Stimulated activated effector memory CD8-positive, alpha-beta T cell treated with anti-CD3 and anti-CD28 coated beads, Interleukin-12 subunit alpha, Interleukin-12 subunit beta, amount 100 ng/mL, for 72 hours (primary cell): Measurements from ENCODE around the gene DTNA.
"Not testable (repeated sequence)": the region's sequence is repeated elsewhere in the genome, so short reads cannot be mapped to it uniquely, and the experiment has no call there.

ENCODE experiments used
- ATAC-seq: fragments of 150-1000 bp; cut with Tn5 transposase; 2 replicates; pipeline ENCODE4 v1.10.0; 2021
- DNase-seq, 2 donors: peaks; one replicate each; pipeline ENCODE4 v3.0.0; 2021 to 2022; ENCODE audit warnings: low spot score in 2 of 2
- H3K27ac Mint-ChIP-seq: one replicate; pipeline ENCODE4 v1.8.0; 2022; ENCODE audit warnings: mild to moderate bottlenecking, mixed read lengths
- H3K36me3 Mint-ChIP-seq: one replicate; pipeline ENCODE4 v1.8.0; 2022; ENCODE audit warnings: mild to moderate bottlenecking, mixed read lengths
- H3K4me1 Mint-ChIP-seq: one replicate; pipeline ENCODE4 v1.8.0; 2022; ENCODE audit warnings: mixed read lengths
- H3K4me3 Mint-ChIP-seq: one replicate; pipeline ENCODE4 v1.8.0; 2022; ENCODE audit warnings: mild to moderate bottlenecking, mixed read lengths
- H3K9me3 Mint-ChIP-seq: one replicate; pipeline ENCODE4 v1.8.0; 2022; ENCODE audit warnings: mixed read lengths

DTNA gene

GRCh38 chr18:34709750-34710441, at the start of gene DTNA:
TSS of gene DTNA (plus strand) at chr18:34710298. CDS start at chr18:34755977, 45,679 bp downstream.
- H3K4me1 Mint-ChIP-seq = no peaks in the 10 kb centered on the region
- H3K27ac Mint-ChIP-seq = no peak within 1 kb of the TSS
- DNase-seq = no peak
- no peaks in the 10 kb centered on the region for H3K9me3 Mint-ChIP-seq
- H3K36me3 Mint-ChIP-seq = no peaks in the 10 kb centered on the region
- ATAC-seq = no peak
- H3K4me3 Mint-ChIP-seq = no peak within 1 kb of the TSS

DNA sequence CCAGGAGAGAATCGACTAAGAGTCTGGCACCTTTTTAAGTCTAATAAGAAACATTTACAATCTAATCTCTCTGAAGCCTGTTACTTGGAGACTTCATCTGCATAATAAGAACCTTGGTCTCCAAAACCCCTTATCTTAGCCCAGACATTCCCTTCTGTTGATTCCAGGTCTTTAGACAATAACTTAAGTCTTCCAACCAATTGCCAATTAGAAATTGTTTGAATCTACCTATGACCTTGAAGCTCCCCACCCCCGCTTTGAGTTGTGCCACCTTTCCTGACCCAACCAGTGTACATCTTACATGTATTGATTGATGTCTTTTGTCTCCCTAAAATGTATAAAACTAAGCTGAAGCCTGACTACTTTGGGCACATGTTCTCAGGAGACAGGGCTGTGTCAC, 49.5 kb upstream of the DTNA start:
- H3K36me3 Mint-ChIP-seq = no peaks in the 10 kb centered on the region
- no peak overlapping the region for H3K27ac Mint-ChIP-seq
- no peak overlapping the region for H3K4me3 Mint-ChIP-seq

DNA sequence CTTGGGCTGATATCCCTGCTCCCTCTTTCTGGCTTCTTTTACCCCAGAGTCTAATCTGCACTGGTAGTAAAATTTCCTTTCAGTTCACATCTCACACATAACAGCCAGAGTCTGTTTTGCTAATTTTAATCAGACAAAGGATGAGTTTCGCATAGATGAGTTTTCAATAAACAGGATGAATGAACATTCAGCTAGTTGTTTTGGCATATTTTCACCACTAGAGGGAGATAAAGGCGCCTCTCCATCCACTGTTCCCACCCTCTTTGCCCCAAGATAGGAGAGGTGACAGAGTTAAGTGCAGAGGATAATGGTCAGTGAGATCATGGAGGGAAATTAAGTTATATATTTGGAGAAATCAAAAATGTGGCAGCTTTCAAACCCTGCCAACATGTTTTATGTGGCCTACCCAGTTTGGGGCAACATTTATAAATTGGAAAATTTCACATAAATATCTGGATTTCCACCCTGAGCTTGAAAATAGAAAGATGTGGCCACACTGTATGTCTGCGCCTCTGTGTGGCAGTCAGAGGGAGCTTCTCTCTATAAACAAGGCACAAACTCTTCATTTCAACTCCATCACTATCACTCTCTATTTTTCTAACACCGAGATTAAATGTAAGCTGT, 48.5 kb upstream of the DTNA start:
- ATAC-seq = peak; percentile 34
- no peaks in the 10 kb centered on the region for H3K4me1 Mint-ChIP-seq
- no peaks in the 10 kb centered on the region for H3K36me3 Mint-ChIP-seq
- no peak overlapping the region for H3K4me3 Mint-ChIP-seq
- H3K27ac Mint-ChIP-seq = no peak overlapping the region
- no peak for DNase-seq
- peaks cover 2% of the 10 kb centered on the region for H3K9me3 Mint-ChIP-seq

More for the DNA sequence above, 49.5 kb upstream of the DTNA start:
- ATAC-seq (no peak), DNase-seq (no peak)
- no peaks in the 10 kb centered on the region for H3K4me1 Mint-ChIP-seq
- peaks cover 2% of the 10 kb centered on the region for H3K9me3 Mint-ChIP-seq

DNA sequence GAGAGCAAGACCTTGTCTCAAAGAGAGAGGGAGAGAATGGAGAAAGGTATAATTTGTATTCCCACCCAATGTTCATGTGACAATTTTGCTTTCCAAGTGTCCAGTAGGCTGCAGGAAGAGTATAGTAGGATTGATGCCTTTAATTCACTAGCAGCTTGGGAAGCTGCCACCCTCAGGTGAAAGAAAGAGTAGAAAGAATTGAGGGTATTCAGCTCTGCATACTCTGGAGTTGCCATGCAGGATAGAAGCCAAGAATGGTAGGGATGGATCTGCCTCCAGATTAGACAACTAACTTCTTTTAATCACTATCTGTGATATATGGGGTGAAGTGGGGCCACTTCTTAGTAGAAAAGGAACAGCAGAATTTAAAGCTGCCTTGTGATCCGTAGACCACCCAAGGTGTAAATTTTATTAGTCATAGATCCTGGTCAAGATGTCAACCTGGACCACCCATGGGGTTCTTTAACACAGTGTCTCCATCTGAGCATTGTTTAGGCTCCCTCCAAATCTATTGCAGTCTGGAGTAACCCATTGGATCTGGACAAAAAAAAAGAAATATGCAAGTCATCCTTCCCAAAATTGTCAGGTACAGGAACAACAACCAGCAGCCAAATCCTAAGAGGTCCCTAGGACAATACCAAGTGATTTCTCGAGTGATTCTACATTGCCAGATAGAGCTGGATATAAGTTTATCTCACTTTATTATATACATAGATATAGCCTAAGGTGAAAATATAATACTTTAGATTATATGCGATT, 33.1 kb upstream of the DTNA start:
- DNase-seq (no peak), ATAC-seq (no peak)
- no peaks in the 10 kb centered on the region for H3K4me1 Mint-ChIP-seq
- H3K9me3 Mint-ChIP-seq = peaks cover 2% of the 10 kb centered on the region
- no peak overlapping the region for H3K27ac Mint-ChIP-seq
- no peaks in the 10 kb centered on the region for H3K36me3 Mint-ChIP-seq
- H3K4me3 Mint-ChIP-seq = no peak overlapping the region

- ATAC-seq, H3K27ac Mint-ChIP-seq, H3K4me3 Mint-ChIP-seq, H3K9me3 Mint-ChIP-seq, DNase-seq, H3K4me1 Mint-ChIP-seq, H3K36me3 Mint-ChIP-seq: not testable (repeated sequence)
Measured at GRCh38 chr18:34689750-34690149, 20.3 kb upstream of the DTNA start.

DNA sequence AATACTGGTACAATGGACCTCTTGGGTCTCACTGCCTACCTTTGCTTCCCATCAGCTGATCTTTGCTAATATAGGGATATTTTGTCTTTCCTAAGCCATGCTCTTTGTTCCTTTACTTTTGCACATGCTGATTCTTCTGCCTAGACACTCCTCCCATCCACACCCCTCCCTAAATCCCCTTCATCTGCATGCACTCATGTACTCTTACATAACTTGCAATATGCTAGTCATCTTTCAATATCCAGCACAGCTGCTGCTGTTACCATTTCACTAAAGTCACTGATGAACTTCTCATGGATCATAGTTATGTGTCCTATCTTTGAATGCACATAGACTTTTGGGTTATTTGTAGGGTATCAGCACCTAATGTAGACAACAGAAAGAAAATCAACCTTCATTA, 18.5 kb upstream of the DTNA start:
- H3K9me3 Mint-ChIP-seq = peaks cover 4% of the 10 kb centered on the region
- H3K36me3 Mint-ChIP-seq = no peaks in the 10 kb centered on the region
- no peak overlapping the region for H3K27ac Mint-ChIP-seq
- H3K4me3 Mint-ChIP-seq = no peak overlapping the region
- no peak for ATAC-seq
- no peaks in the 10 kb centered on the region for H3K4me1 Mint-ChIP-seq
- DNase-seq = no peak

DNA sequence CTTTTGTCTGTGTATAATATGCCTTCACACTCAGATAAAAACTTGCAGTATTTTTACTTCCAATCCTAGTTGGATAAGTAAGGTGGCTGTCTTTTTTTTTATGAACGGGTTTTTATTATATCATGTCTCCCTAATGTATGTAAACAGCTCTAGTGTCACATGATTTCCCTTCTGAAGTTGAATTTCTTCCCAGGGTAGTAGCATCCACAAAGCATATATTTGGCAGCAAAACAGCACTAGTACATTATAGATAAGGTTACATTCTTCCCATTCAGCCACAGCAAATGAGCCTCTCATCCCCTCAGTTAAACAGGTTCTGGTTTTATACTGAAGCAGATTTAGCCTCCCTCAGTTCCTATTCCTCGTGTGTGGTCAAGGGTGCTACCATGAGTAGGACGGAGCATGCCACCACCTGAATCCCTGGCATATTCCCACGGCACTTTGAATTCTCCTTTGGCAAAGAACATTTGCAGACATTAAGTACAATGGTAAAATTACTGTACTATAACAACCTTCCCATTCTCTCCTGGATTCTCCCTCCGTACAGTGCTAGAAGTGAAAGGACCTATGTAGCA, 15.4 kb upstream of the DTNA start:
- Mint-ChIP-seq H3K27ac (no peak overlapping the region), H3K9me3 (peaks cover 2% of the 10 kb centered on the region), H3K36me3 (no peaks in the 10 kb centered on the region)

DNA sequence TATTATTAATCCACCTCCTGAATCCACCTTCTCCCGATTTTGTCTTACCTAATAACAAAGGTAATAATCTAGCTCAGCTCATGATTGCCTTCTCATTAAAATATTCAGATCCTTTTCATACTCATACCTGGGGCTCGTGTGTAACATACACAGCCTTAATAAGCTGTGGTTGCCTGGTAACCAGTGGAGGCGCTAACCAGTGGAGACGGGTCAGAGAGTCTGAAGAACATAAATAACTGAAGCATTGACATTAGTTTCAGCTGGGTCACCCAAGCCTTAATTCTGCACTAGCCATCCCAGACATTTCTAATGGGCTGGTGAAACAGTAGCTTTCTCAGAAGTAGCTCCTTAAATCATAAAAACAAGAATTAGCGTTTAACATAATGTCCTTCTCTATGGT, 14.8 kb upstream of the DTNA start:
- Mint-ChIP-seq H3K36me3 (no peaks in the 10 kb centered on the region), H3K9me3 (peaks cover 2% of the 10 kb centered on the region), H3K4me3 (no peak overlapping the region), H3K27ac (no peak overlapping the region), H3K4me1 (no peaks in the 10 kb centered on the region)
- ATAC-seq (no peak), DNase-seq (no peak)

More for the DNA sequence above, 15.4 kb upstream of the DTNA start:
- DNase-seq = no peak
- H3K4me3 Mint-ChIP-seq = no peak overlapping the region
- ATAC-seq = no peak
- no peaks in the 10 kb centered on the region for H3K4me1 Mint-ChIP-seq

- H3K4me1 Mint-ChIP-seq = no peaks in the 10 kb centered on the region
- no peak for DNase-seq
- H3K36me3 Mint-ChIP-seq = no peaks in the 10 kb centered on the region
- no peak overlapping the region for H3K4me3 Mint-ChIP-seq
- no peak for ATAC-seq
- no peak overlapping the region for H3K27ac Mint-ChIP-seq
- H3K9me3 Mint-ChIP-seq = peaks cover 2% of the 10 kb centered on the region
Measured at GRCh38 chr18:34696671-34697070, 13.4 kb upstream of the DTNA start.

GRCh38 chr18:34697233-34697632, 12.9 kb upstream of the DTNA start:
- H3K9me3 Mint-ChIP-seq = peaks cover 2% of the 10 kb centered on the region
- no peak for ATAC-seq
- no peaks in the 10 kb centered on the region for H3K36me3 Mint-ChIP-seq
- no peak overlapping the region for H3K27ac Mint-ChIP-seq
- H3K4me1 Mint-ChIP-seq = no peaks in the 10 kb centered on the region
- DNase-seq = no peak
- no peak overlapping the region for H3K4me3 Mint-ChIP-seq

- Mint-ChIP-seq H3K36me3 (no peaks in the 10 kb centered on the region), H3K27ac (no peak overlapping the region), H3K4me1 (no peaks in the 10 kb centered on the region), H3K4me3 (no peak overlapping the region), H3K9me3 (peaks cover 2% of the 10 kb centered on the region)
- ATAC-seq = peak; percentile 55
- no peak for DNase-seq
Measured at GRCh38 chr18:34697891-34698290, 12.2 kb upstream of the DTNA start.

DNA sequence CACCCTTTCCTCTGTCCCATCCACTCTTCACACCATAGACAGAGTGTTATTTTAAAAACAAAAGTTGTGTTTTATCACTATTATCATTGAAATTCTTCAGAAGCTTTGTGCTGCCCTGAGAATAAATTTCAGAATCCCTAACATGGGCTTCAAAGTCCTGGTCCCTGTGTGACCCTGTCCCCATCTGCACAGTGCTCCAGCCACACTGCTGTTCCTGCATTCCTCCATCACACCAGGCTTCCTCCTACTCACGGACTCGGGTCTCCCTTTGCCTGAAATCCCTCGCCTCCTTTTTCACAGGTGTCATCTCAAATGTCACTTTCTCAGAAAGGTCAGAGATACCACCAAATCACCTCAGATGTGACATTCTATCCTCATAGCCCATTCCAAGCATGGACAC, 8.2 kb upstream of the DTNA start:
- no peak for DNase-seq
- Mint-ChIP-seq H3K4me1 (no peaks in the 10 kb centered on the region), H3K36me3 (no peaks in the 10 kb centered on the region), H3K27ac (no peak overlapping the region), H3K4me3 (no peak overlapping the region), H3K9me3 (peaks cover 2% of the 10 kb centered on the region)
- ATAC-seq = no peak

DNA sequence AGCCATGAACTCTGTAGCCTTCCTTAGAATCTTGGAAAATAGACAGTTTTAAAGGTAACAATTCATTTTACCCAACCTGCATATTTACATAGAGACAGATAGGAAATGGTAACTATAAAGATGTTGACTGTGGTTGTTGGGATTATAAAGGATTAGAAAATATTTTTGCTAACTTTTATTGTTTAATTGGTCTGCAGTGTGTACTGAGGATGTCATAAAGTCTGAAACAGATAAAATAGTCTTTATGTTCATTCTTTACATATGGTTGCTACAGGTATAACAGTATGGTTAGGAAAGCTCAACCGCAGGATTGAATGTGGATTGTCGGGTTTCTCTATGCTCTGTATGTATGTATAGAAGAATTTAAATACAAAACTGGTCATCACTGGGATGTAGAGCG, 7.3 kb upstream of the DTNA start:
- no peak overlapping the region for H3K27ac Mint-ChIP-seq
- no peaks in the 10 kb centered on the region for H3K4me1 Mint-ChIP-seq
- H3K9me3 Mint-ChIP-seq = peaks cover 2% of the 10 kb centered on the region
- no peak for DNase-seq
- H3K4me3 Mint-ChIP-seq = no peak overlapping the region
- H3K36me3 Mint-ChIP-seq = no peaks in the 10 kb centered on the region
- no peak for ATAC-seq

- ATAC-seq (no peak), DNase-seq (no peak)
- no peaks in the 10 kb centered on the region for H3K9me3 Mint-ChIP-seq
- H3K27ac Mint-ChIP-seq = no peak overlapping the region
- H3K4me1 Mint-ChIP-seq = no peaks in the 10 kb centered on the region
- H3K36me3 Mint-ChIP-seq = no peaks in the 10 kb centered on the region
- no peak overlapping the region for H3K4me3 Mint-ChIP-seq
Measured at GRCh38 chr18:34704074-34704473, 6.0 kb upstream of the DTNA start.

GRCh38 chr18:34704823-34705222, 5.3 kb upstream of the DTNA start:
- Mint-ChIP-seq H3K36me3 (no peaks in the 10 kb centered on the region), H3K9me3 (no peaks in the 10 kb centered on the region), H3K27ac (no peak overlapping the region), H3K4me1 (no peaks in the 10 kb centered on the region), H3K4me3 (no peak overlapping the region)
- DNase-seq (no peak), ATAC-seq (no peak)
